Activated CD4-positive, alpha-beta memory T cell treated with anti-CD3 and anti-CD28 coated beads for 36 hours (primary cell): ENCODE results near the gene GNG7. TPM values are rescaled to one million over a fixed set of nuclear protein-coding genes. Genes with fewer than 3 reads are reported as not detected.
A peak's percentile ranks its signal among the peaks of the same experiment; 100 is the strongest.
"Not testable (repeated sequence)": the region's sequence is repeated elsewhere in the genome, so short reads cannot be mapped to it uniquely, and the experiment has no call there.

ENCODE experiments used
- CTCF ChIA-PET: fragments of 350-600 bp; sonication (Branson Sonifier 250); formaldehyde crosslinking; loops from one replicate; lab custom pipeline; 2021; ENCODE audit warnings: antibody characterized with exemption, inconsistent platforms; lab: Charles Lee
- POLR2A ChIA-PET: fragments of 350-600 bp; sonication (Branson Sonifier 250); formaldehyde crosslinking; loops from one replicate; lab custom pipeline; 2021; ENCODE audit warnings: antibody characterized with exemption; lab: Charles Lee
- DNase-seq: peaks from one replicate; pipeline ENCODE4 v3.0.0-alpha.2; 2020
- H3K27ac Mint-ChIP-seq: one replicate; pipeline ENCODE4 v1.8.0; 2021; ENCODE audit warnings: mixed read lengths
- H3K27me3 Mint-ChIP-seq: one replicate; pipeline ENCODE4 v1.8.0; 2021; ENCODE audit warnings: mixed read lengths
- H3K36me3 Mint-ChIP-seq: one replicate; pipeline ENCODE4 v1.8.0; 2021; ENCODE audit warnings: mixed read lengths
- H3K4me1 Mint-ChIP-seq: one replicate; pipeline ENCODE4 v1.8.0; 2021; ENCODE audit warnings: low read depth, mixed read lengths
- H3K4me3 Mint-ChIP-seq: one replicate; pipeline ENCODE4 v1.8.0; 2021; ENCODE audit warnings: mild to moderate bottlenecking, mixed read lengths
- H3K9me3 Mint-ChIP-seq: one replicate; pipeline ENCODE4 v1.8.0; 2021; ENCODE audit warnings: mixed read lengths
- intact Hi-C: fragments of 100-400 bp; cut with micrococcal nuclease; formaldehyde crosslinking; loops from one replicate; pipeline ENCODE4 v1.15.1; 2023
- total RNA-seq, 2 experiments: library from RNA; stranded (reverse); gene quantifications; one replicate each; pipeline ENCODE4 v1.2.3, GENCODE V29; 2021

Gene GNG7
- total RNA-seq, 2 experiments from 2014 or later, result 0.53 to 0.88 TPM

DNA sequence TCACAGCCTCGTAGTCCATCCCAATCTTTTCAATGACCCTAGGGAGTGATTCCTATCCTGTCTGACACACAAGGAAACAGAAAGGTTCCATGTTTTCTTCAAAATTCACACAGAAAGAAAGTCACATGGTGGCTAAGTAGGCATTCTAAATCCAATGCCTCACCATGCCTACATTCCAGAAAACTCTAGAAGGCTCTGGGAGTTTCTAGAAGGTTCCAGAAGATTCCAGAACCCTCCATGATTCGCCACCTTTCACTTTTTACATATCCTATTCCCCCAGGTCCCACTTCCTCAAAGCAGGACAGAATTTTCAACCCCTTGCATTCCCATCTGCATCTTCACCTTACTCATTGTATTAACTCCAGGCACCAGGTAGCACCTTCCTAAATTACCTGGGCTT lies 23.1 kb downstream of the GNG7 start:
- no peaks in the 10 kb centered on the region for H3K9me3 Mint-ChIP-seq
- intact Hi-C loops, result no loop called here
- no peaks in the 10 kb centered on the region for H3K4me1 Mint-ChIP-seq
- ChIA-PET CTCF (interaction anchor here (1.4 kb wide), 1 partner anchor 31 kb away, joined by 4 read pairs; no protein-coding TSS in a partner anchor), POLR2A (no interaction called here)
- no peak overlapping the region for H3K4me3 Mint-ChIP-seq
- DNase-seq, result no peak
- H3K27me3 Mint-ChIP-seq, result no peaks in the 10 kb centered on the region
- H3K36me3 Mint-ChIP-seq, result no peaks in the 10 kb centered on the region
- no peak overlapping the region for H3K27ac Mint-ChIP-seq

DNA sequence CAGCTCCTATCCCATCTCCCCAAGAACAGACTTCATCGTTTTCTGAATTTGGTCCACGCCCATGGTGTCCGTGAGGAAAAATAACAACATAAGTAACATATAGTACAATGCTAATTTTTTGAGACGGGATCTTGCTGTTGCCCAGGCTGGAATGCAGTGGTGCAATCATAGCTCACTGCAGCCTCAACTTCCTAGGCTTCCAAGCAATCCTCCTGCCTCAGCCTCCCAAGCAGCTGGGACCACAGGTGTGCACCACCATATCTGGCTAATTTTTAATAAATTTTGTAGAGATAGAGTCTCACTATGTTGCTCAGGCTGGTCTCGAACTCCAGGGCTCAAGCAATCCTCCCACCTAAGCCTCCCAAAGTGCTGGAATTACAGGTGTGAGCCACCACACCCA lies 23.5 kb downstream of the GNG7 start:
- H3K36me3 Mint-ChIP-seq, intact Hi-C loops, DNase-seq, H3K9me3 Mint-ChIP-seq, H3K27me3 Mint-ChIP-seq, H3K4me1 Mint-ChIP-seq, H3K27ac Mint-ChIP-seq, H3K4me3 Mint-ChIP-seq: not testable (repeated sequence)
- ChIA-PET CTCF (interaction anchor here (1.4 kb wide), 1 partner anchor 30 kb away, joined by 4 read pairs; no protein-coding TSS in a partner anchor), POLR2A (interaction anchor here (0.9 kb wide), 1 partner anchor 17 kb away, joined by 4 read pairs; no protein-coding TSS in a partner anchor)

DNA sequence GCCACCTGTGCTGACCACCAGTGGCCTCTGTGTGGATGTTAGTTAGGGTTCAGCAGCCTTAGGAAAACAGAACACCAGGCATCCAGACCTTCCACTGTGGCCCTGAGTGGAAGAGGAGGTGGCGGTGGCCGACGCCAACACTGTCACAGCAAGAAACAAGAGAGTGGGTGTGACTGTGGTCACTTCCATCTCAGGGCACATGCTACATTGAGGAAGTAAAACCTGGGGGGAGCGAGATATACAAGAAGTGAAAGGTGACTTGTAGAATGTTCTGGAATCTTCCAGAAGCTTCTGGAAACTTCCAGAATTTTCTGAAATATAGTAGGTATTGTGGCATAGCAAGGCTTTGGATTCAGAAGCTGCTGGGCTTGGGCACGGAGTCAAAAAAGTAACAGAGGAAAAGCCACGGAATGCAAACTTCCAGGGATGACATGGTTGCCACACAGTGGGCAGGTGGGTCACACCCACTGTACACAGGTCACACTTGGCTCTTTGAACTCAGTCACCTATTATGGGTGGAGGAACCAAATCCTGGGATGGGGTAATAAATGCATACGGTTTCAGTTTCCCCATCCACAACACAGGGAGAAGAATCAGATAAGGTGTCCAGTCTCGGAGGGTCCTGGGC lies 24.3 kb downstream of the GNG7 start:
- CTCF ChIA-PET, result interaction anchor here (1.4 kb wide), 1 partner anchor 30 kb away, joined by 4 read pairs; no protein-coding TSS in a partner anchor
- H3K4me3 Mint-ChIP-seq, result no peak overlapping the region
- no peaks in the 10 kb centered on the region for H3K36me3 Mint-ChIP-seq
- H3K27me3 Mint-ChIP-seq, result no peaks in the 10 kb centered on the region
- H3K27ac Mint-ChIP-seq, result no peak overlapping the region
- POLR2A ChIA-PET, result interaction anchor here (0.9 kb wide), 1 partner anchor 16 kb away, joined by 4 read pairs; no protein-coding TSS in a partner anchor
- DNase-seq, result no peak
- H3K9me3 Mint-ChIP-seq, result no peaks in the 10 kb centered on the region
- H3K4me1 Mint-ChIP-seq, result no peaks in the 10 kb centered on the region
- intact Hi-C loops, result no loop called here

DNA sequence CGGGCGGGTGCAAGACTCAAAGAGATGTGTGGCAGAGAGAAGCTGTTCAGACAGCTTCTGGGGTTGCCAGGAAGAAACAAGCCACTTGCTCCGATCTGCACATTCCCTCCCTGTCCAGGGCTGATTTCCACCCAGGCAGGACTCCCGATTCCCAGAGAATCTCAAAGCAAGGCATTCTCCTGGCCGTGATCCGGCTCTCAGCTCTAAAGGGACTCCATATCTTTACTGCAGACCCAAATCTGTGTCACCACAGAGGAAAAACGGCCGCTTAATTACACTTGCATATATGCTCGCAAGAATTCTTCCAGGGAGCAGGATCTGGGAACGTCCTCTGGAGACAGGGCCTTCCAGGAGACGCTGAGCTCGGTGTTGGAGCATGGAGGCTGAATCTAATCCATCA lies 25.7 kb downstream of the GNG7 start:
- POLR2A ChIA-PET, result no interaction called here
- CTCF ChIA-PET, result no interaction called here

DNA sequence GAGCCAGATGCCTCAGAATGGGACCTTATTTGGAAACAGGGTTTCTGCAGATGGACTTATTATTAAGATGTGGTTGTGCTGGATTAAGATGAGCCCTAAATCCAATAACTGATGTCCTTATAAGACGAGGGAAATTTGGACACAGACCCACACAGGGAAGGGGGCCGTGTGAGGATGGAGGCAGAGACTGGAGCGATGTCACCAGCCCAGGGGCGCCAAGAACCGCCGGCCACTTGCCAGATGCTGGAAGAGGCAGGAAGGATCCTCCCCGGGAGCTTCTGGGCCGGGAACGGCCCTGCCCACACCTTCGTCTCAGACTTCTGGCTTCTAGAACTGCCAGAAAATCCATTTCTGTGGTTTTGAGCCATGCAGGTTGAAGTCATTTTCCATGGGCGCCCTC lies 26.6 kb downstream of the GNG7 start:
- ChIA-PET CTCF (no interaction called here), POLR2A (no interaction called here)
- no peaks in the 10 kb centered on the region for H3K27me3 Mint-ChIP-seq
- H3K36me3 Mint-ChIP-seq, result no peaks in the 10 kb centered on the region
- no peaks in the 10 kb centered on the region for H3K4me1 Mint-ChIP-seq
- intact Hi-C loops, result no loop called here
- no peaks in the 10 kb centered on the region for H3K9me3 Mint-ChIP-seq
- DNase-seq, result no peak
- H3K4me3 Mint-ChIP-seq, result no peak overlapping the region
- no peak overlapping the region for H3K27ac Mint-ChIP-seq

More for the DNA sequence above, 25.7 kb downstream of the GNG7 start:
- Mint-ChIP-seq H3K36me3 (no peaks in the 10 kb centered on the region), H3K4me3 (no peak overlapping the region), H3K27ac (no peak overlapping the region), H3K9me3 (no peaks in the 10 kb centered on the region), H3K27me3 (no peaks in the 10 kb centered on the region), H3K4me1 (no peaks in the 10 kb centered on the region)
- no peak for DNase-seq
- intact Hi-C loops, result no loop called here

DNA sequence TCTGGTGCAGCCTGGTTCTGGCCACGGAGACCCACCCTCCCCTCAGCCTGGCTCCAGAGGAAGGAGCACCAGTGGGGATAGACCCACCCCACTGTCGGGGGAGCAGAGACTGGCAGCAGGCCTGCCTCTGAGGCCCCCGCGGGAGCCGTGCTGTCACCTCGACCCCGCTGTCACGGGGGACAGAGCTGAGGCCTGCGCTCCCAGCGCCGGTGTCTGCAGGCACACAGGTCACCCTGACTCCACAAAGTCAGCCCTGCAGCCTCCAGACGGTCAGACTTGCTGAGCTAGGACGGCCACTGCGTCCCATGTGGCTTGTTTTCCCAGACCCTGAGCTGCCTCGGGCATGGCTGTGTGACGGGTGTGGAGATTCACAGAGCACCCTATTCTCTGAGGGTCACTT lies 32.3 kb downstream of the GNG7 start:
- POLR2A ChIA-PET, result no interaction called here
- no peaks in the 10 kb centered on the region for H3K4me1 Mint-ChIP-seq
- H3K4me3 Mint-ChIP-seq, result no peak overlapping the region
- no peaks in the 10 kb centered on the region for H3K27me3 Mint-ChIP-seq
- H3K36me3 Mint-ChIP-seq, result no peaks in the 10 kb centered on the region
- H3K9me3 Mint-ChIP-seq, result no peaks in the 10 kb centered on the region
- no peak for DNase-seq
- intact Hi-C loops, result no loop called here
- H3K27ac Mint-ChIP-seq, result no peak overlapping the region
- CTCF ChIA-PET, result interaction anchor here (0.6 kb wide), 1 partner anchor 591 kb away, joined by 4 read pairs; no protein-coding TSS in a partner anchor

DNA sequence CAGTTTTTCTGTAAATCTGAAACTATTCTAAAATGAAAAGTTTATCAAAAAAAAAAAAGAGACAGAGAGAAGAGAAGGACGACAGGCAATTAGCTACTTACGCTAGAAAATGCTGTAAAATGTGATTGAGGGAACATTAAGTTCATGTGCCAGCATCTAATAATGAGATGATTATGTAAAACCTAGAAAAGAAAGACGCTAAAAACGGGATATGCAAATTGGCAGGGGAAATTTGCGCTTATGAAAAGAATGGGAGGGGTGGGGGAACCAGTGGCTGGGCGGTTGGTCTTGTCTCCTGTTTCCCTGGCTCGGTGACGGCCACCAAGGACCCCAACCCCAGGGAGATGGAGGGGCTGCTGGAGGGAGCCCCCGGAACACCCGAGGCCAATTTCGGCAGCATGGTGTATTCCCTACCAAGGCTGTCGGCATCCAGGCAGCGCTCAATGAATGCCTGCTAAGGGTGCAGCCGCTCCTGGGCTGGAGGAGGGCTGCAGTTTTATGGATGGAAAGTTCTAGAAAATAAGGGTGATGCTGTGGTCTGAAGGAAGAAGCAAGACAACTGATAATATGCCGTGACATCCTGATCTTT lies 34.2 kb downstream of the GNG7 start:
- ChIA-PET CTCF (interaction anchor here (0.6 to 0.8 kb wide), 2 partner anchors 81 to 403 kb away, joined by 3 read pairs; no protein-coding TSS in a partner anchor), POLR2A (interaction anchor here (0.6 kb wide), 1 partner anchor 171 kb away, joined by 5 read pairs; no protein-coding TSS in a partner anchor)
- DNase-seq, result no peak
- H3K9me3 Mint-ChIP-seq, result no peaks in the 10 kb centered on the region
- H3K4me1 Mint-ChIP-seq, result no peaks in the 10 kb centered on the region
- no peaks in the 10 kb centered on the region for H3K36me3 Mint-ChIP-seq
- no peak overlapping the region for H3K4me3 Mint-ChIP-seq
- no peaks in the 10 kb centered on the region for H3K27me3 Mint-ChIP-seq
- intact Hi-C loops, result no loop called here
- no peak overlapping the region for H3K27ac Mint-ChIP-seq

DNA sequence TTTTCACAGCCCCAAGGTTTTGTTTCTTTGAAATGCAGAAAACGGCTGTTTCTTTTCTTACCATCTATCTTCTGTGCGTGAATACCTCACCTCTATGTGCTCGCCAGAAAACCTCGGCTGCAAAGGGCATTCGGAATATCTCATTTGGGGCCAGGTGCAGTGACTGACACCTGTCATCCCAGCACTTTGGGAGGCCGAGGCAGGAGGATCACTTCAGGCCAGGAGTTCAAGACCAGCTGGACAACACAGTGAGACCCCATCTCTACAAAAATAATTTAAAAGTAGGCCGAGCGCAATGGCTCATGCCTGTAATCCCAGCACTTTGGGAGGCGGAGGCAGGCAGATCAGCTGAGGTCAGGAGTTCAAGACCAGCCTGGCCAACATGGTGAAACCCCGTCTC lies 35.1 kb downstream of the GNG7 start:
- H3K4me1 Mint-ChIP-seq, H3K27me3 Mint-ChIP-seq, H3K27ac Mint-ChIP-seq, CTCF ChIA-PET, H3K9me3 Mint-ChIP-seq, DNase-seq, H3K36me3 Mint-ChIP-seq, H3K4me3 Mint-ChIP-seq, intact Hi-C loops, POLR2A ChIA-PET: not testable (repeated sequence)

DNA sequence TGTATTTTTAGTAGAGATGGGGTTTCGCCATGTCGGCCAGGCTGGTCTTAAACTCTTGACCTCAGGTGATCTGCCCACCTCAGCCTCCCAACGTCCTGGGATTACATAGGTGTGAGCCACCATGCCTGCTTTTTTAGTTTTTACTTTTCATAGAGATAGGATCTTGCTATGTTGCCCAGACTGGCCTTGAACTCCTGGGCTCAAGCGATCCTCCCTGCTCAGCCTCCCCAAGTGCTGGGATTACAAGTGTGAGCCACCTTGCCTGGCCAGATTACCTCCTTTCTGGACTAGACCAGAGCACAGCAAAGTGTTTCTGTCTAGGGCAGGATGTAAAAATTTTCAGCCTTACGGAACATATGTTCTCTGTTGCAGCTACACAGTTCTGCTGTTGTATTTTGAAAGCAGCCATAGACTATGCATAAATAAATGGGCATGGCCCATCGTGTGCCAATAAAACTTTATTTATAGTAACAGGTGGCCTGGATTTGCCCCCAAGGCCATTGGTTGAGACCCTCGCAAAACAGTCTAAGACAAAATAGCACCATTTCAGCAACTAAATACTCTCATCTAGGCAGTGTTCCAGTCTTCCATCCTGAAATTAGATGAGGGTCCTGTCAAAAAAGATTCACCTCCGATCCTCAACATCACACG lies 36.0 kb downstream of the GNG7 start:
- POLR2A ChIA-PET, result no interaction called here
- Mint-ChIP-seq H3K36me3 (no peaks in the 10 kb centered on the region), H3K27ac (no peak overlapping the region), H3K4me1 (no peaks in the 10 kb centered on the region), H3K27me3 (no peaks in the 10 kb centered on the region), H3K9me3 (no peaks in the 10 kb centered on the region), H3K4me3 (no peak overlapping the region)
- no peak for DNase-seq
- intact Hi-C loops, result no loop called here
- CTCF ChIA-PET, result no interaction called here

DNA sequence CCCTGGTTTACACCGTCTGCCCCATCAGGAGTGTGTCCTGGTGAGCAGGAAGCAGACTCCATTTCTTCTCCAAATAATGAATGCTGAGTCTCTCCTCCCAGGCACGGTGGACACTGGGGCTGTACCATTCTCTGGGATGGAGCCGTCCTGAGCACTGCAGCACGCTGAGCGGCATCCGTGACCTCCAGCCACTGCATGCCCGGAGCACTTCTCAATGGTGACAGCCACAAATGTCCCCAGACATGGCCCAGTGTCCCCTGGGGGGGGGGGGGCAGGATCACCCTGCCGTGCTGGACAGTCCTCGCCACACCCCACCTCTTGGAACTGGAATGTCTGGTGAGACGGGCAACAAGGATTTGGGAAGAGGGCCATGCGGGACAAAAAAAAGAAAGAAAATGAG lies 37.4 kb downstream of the GNG7 start:
- Mint-ChIP-seq H3K4me3 (no peak overlapping the region), H3K27ac (no peak overlapping the region), H3K4me1 (no peaks in the 10 kb centered on the region), H3K9me3 (no peaks in the 10 kb centered on the region), H3K36me3 (no peaks in the 10 kb centered on the region), H3K27me3 (no peaks in the 10 kb centered on the region)
- ChIA-PET POLR2A (no interaction called here), CTCF (no interaction called here)
- no peak for DNase-seq
- intact Hi-C loops, result no loop called here

DNA sequence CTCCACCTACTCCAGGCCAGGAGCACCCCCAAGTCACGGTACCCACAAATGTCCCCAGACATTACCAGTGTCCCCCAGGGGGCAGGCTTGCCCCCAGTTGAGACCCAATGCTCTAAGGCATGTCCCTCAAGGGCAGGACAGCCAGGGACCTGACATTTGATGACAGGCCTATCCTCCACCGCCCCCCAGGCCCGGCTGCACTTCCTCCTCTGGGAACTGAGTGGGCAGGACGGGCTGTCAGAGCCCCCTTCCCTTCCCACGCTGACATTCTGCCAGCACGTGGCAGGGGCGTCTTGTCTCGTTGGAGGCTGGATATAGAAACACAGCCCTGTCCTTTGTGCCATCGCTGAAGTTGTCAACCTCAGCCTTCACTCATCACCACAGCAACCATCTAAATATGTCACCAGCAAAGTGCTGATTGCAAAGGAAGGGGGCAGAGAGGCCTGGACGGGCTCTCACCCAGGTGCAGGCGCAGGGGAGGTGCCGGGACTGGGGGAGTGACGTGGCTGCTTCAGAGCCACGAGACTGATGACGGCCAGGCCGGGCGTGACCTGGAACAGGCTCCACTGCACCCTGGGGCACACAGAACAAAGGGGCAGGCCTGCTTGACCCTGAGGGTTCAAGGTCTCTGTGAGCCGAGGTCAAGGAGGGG lies 38.4 kb downstream of the GNG7 start:
- H3K4me3 Mint-ChIP-seq, result no peak overlapping the region
- POLR2A ChIA-PET, result no interaction called here
- H3K36me3 Mint-ChIP-seq, result no peaks in the 10 kb centered on the region
- intact Hi-C loops, result no loop called here
- no peaks in the 10 kb centered on the region for H3K4me1 Mint-ChIP-seq
- no peak for DNase-seq
- H3K27me3 Mint-ChIP-seq, result no peaks in the 10 kb centered on the region
- CTCF ChIA-PET, result no interaction called here
- no peak overlapping the region for H3K27ac Mint-ChIP-seq
- no peaks in the 10 kb centered on the region for H3K9me3 Mint-ChIP-seq

DNA sequence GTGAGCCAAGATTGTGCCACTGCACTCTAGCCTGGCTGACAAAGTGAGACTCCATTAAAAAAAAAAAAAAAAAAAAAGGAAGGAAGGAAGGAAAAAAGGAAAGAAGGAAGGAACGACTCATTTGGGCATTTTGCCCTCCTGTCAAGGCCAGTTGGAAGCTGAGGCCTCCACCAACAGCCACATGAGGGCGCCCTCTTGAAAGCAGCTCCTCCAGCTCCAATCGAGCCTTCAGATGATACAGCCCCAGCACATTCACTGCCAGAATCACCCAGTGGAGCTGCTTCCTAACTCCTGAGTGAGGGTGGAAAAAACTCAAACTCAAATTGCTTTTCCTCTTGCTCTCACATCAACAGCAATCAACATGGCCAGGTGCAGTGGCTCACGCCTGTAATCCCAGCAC lies 40.9 kb downstream of the GNG7 start:
- ChIA-PET POLR2A (interaction anchor here (1.1 kb wide), 1 partner anchor 17 kb away, joined by 4 read pairs; no protein-coding TSS in a partner anchor), CTCF (interaction anchor here (0.6 to 2.5 kb wide), 4 partner anchors 13 to 286 kb away, joined by 3 to 20 read pairs (median 10); no protein-coding TSS in a partner anchor)
- no peaks in the 10 kb centered on the region for H3K36me3 Mint-ChIP-seq
- intact Hi-C loops, result no loop called here
- no peaks in the 10 kb centered on the region for H3K4me1 Mint-ChIP-seq
- peak; percentile 53 for DNase-seq
- H3K27ac Mint-ChIP-seq, result no peak overlapping the region
- no peaks in the 10 kb centered on the region for H3K9me3 Mint-ChIP-seq
- H3K27me3 Mint-ChIP-seq, result no peaks in the 10 kb centered on the region
- H3K4me3 Mint-ChIP-seq, result no peak overlapping the region
